ENCODE measurements around the gene NLRP2B.
"Not testable (repeated sequence)": the region's sequence is repeated elsewhere in the genome, so short reads cannot be mapped to it uniquely, and the experiment has no call there.

The NLRP2B gene

GRCh38 chrX:57680160-57680559 is at the start of gene NLRP2B:
Gene NLRP2B, minus strand, starts transcription at chrX:57680260.
- DNase-seq, result no peak

GRCh38 chrX:57725995-57726394 is 45.9 kb upstream of the NLRP2B start:
- DNase-seq, result not testable (repeated sequence)

GRCh38 chrX:57681341-57681740 is 1.3 kb upstream of the NLRP2B start:
- DNase-seq, result no peak

GRCh38 chrX:57678686-57679428 is 1.2 kb downstream of the NLRP2B start:
- DNase-seq, result no peak

- no peak for DNase-seq
Observed at GRCh38 chrX:57677132-57677858, 2.8 kb downstream of the NLRP2B start.

- DNase-seq, result no peak
Observed at GRCh38 chrX:57675320-57675719, 4.7 kb downstream of the NLRP2B start.

GRCh38 chrX:57674861-57675260 is 5.2 kb downstream of the NLRP2B start:
- no peak for DNase-seq

GRCh38 chrX:57669961-57670360 is 10.1 kb downstream of the NLRP2B start:
- no peak for DNase-seq

- no peak for DNase-seq
Observed at GRCh38 chrX:57667010-57667409, 13.1 kb downstream of the NLRP2B start.

GRCh38 chrX:57655065-57655464 is 25.0 kb downstream of the NLRP2B start:
- DNase-seq, result no peak

- DNase-seq, result no peak
Observed at GRCh38 chrX:57652705-57653104, 27.4 kb downstream of the NLRP2B start.

GRCh38 chrX:57651169-57651919 is 28.7 kb downstream of the NLRP2B start:
- no peak for DNase-seq

GRCh38 chrX:57647020-57647419 is 33.0 kb downstream of the NLRP2B start:
- DNase-seq, result no peak

- no peak for DNase-seq
Observed at GRCh38 chrX:57643698-57644097, 36.4 kb downstream of the NLRP2B start.

- no peak for DNase-seq
Observed at GRCh38 chrX:57641338-57641737, 38.7 kb downstream of the NLRP2B start.

GRCh38 chrX:57640674-57641016 is 39.4 kb downstream of the NLRP2B start:
- no peak for DNase-seq

GRCh38 chrX:57629438-57629837 is 50.6 kb downstream of the NLRP2B start:
- DNase-seq, result not testable (repeated sequence)
